HepG2 (cell line): Measurements from ENCODE around the gene ZNF500. TPM values are rescaled to one million over a fixed set of nuclear protein-coding genes. Genes with fewer than 3 reads are reported as not detected.

Experiments used
- ATAC-seq: fragments of 200-7000 bp; cut with Tn5 transposase; 3 replicates; pipeline ENCODE4 v1.9.1; 2020; ENCODE audit warnings: mild to moderate bottlenecking, moderate library complexity
- BruUV-seq: library from RNA; stranded (reverse); fragments of 400-500 nt; replicated peaks from 2 replicates; lab custom pipeline; 2021; lab: Mats Ljungman, UMichigan
- CTCF ChIA-PET: fragments of 300-600 bp; formaldehyde crosslinking; extraction: SDS; loops from one replicate; lab custom pipeline; 2021; ENCODE audit warnings: low total read pairs, inconsistent platforms, low intra/inter-chr PET ratio; lab: Yijun Ruan, JAX
- POLR2A ChIA-PET: fragments of 350-600 bp; sonication (Branson Sonifier 250); formaldehyde crosslinking; loops from one replicate; lab custom pipeline; 2020; ENCODE audit warnings: antibody characterized with exemption, inconsistent platforms; lab: Yijun Ruan, JAX
- DNase-seq: peaks from one replicate; pipeline ENCODE4 v3.0.0-alpha.2; 2015; ENCODE audit warnings: low spot score
- FAIRE-seq: peaks from 3 replicates; lab custom pipeline; 2011; peaks lifted over from hg19 to GRCh38; lab: Jason Lieb, UNC
- H2AFZ ChIP-seq: one replicate; pipeline ENCODE4 v1.6.1; 2011; ENCODE audit warnings: low read length, inconsistent platforms
- H3K27ac ChIP-seq: fragments of 300-600 bp; 3 replicates; pipeline ENCODE4 v1.8.0; 2011; ENCODE audit warnings: mixed run types, mild to moderate bottlenecking, mixed read lengths, low read length, inconsistent platforms; ENCODE audit not compliant: insufficient read depth; ENCODE audit errors: extremely low read length
- H3K27me3 ChIP-seq, 2 experiments: fragments of 200-600 bp in 1 of 2; 2 replicates in 1 of 2; 3 replicates in 1 of 2; pipeline versions ENCODE4 v1.6.0 to v1.8.0; 2011; ENCODE audit warnings: low read length in 2 of 2, mild to moderate bottlenecking in 2 of 2, moderate library complexity in 2 of 2, inconsistent platforms in 1 of 2; ENCODE audit not compliant: insufficient read depth in 2 of 2, control insufficient read depth in 1 of 2
- H3K36me3 ChIP-seq, 2 experiments: fragments of 200-600 bp in 1 of 2; replicated peaks in 1 of 2; 2 replicates in 1 of 2; 3 replicates in 1 of 2; pipeline versions ENCODE4 v1.5.1 to v1.8.0; 2011; ENCODE audit warnings: low read length in 2 of 2, inconsistent platforms in 1 of 2; ENCODE audit not compliant: insufficient read depth in 2 of 2, control insufficient read depth in 1 of 2
- H3K4me1 ChIP-seq: 2 replicates; pipeline ENCODE4 v1.5.1; 2012; ENCODE audit warnings: low read length, inconsistent platforms; ENCODE audit not compliant: insufficient read depth
- H3K4me2 ChIP-seq: 2 replicates; pipeline ENCODE4 v1.6.0; 2011; ENCODE audit warnings: low read depth, low read length, inconsistent platforms
- H3K4me3 ChIP-seq, 3 experiments: fragments of 200-600 bp in 1 of 3; sonication (generic), shearing (Covaris generic) in 1 of 3; replicated peaks in 1 of 3; 2 replicates each; pipeline ENCODE4 v1.5.1; 2011 to 2016; ENCODE audit warnings: low read length in 3 of 3, inconsistent platforms in 2 of 3, low read depth in 2 of 3, mild to moderate bottlenecking in 2 of 3, control low read depth in 1 of 3, mixed read lengths in 1 of 3; ENCODE audit not compliant: insufficient read depth in 1 of 3
- H3K79me2 ChIP-seq: one replicate; pipeline ENCODE4 v1.6.1; 2011; ENCODE audit warnings: low read length, inconsistent platforms; ENCODE audit not compliant: insufficient read depth
- H3K9ac ChIP-seq: 2 replicates; pipeline ENCODE4 v1.6.0; 2011; ENCODE audit warnings: mild to moderate bottlenecking, low read depth, low read length, inconsistent platforms; ENCODE audit not compliant: insufficient read depth
- H3K9me3 ChIP-seq: 2 replicates; pipeline ENCODE4 v1.5.1; 2012; ENCODE audit warnings: mild to moderate bottlenecking, low read length
- H4K20me1 ChIP-seq: 2 replicates; pipeline ENCODE4 v1.6.0; 2011; ENCODE audit warnings: inconsistent platforms, mild to moderate bottlenecking, low read length, moderate library complexity; ENCODE audit not compliant: insufficient read depth
- BATF2 ChIP-seq: sonication (generic); formaldehyde crosslinking; IDR thresholded peaks from 2 replicates; pipeline ENCODE4 v1.8.0; 2022; ENCODE audit warnings: mild to moderate bottlenecking, missing genetic modification reagents, moderate library complexity
- HMGA1 ChIP-seq: sonication (generic); formaldehyde crosslinking; conservative IDR thresholded peaks from 2 replicates; pipeline ENCODE4 v1.4.0; 2020; ENCODE audit warnings: missing genetic modification reagents
- HOXA3 ChIP-seq: sonication (generic); formaldehyde crosslinking; IDR thresholded peaks from 2 replicates; pipeline ENCODE4 v1.5.0; 2020; ENCODE audit warnings: missing genetic modification reagents
- SALL1 ChIP-seq: sonication (generic); formaldehyde crosslinking; IDR thresholded peaks from 2 replicates; pipeline ENCODE4 v1.8.0; 2022; ENCODE audit warnings: mild to moderate bottlenecking, missing genetic modification reagents
- STAG1 ChIP-seq: sonication (generic); formaldehyde crosslinking; IDR thresholded peaks from 2 replicates; pipeline ENCODE4 v1.4.0; 2020; ENCODE audit warnings: missing genetic modification reagents
- ZFX ChIP-seq: sonication (generic); formaldehyde crosslinking; IDR thresholded peaks from 2 replicates; pipeline ENCODE4 v1.4.0; 2020; ENCODE audit warnings: mild to moderate bottlenecking, low read depth, missing genetic modification reagents, moderate library complexity
- ZNF350 ChIP-seq: sonication (generic); formaldehyde crosslinking; IDR thresholded peaks from 2 replicates; pipeline ENCODE4 v1.4.0; 2020; ENCODE audit warnings: mild to moderate bottlenecking, low read depth, missing genetic modification reagents, borderline replicate concordance
- WGBS: methylation state at CpG from one replicate; pipeline ENCODE4 v1.1.6; 2017; ENCODE audit warnings: low lambda C conversion rate; 5-methylcytosine and 5-hydroxymethylcytosine counted together
- in situ Hi-C: cut with HindIII; loops from 2 replicates; pipeline ENCODE4 v1.10.0; 2017; ENCODE audit warnings: low pct_unique_long_range_greater_than_20kb; ENCODE audit not compliant: extremely low pct_ligation_motif_present
- intact Hi-C: fragments of 100-400 bp; cut with micrococcal nuclease; formaldehyde crosslinking; loops from one replicate; pipeline ENCODE4 v1.10.0; 2022; ENCODE audit not compliant: unreplicated experiment
- polyA plus RNA-seq, 8 experiments: library from polyadenylated mRNA; depleted of rRNA in 3 of 8; stranded (reverse) in 7 of 8; unstranded in 1 of 8; fragments of >200 nt; fragmentation: Illumina TruSeq in 4 of 8; extraction: Trizol in 4 of 8; gene quantifications; 2 replicates each; pipeline versions ENCODE4 v1.2.1 to v1.2.3, GENCODE V29; 2011 to 2016; ENCODE audit warnings: low read depth in 4 of 8, missing spikeins in 1 of 8, mixed read lengths in 1 of 8; ENCODE audit not compliant: insufficient read depth in 1 of 8
- total RNA-seq, 5 experiments: library from RNA; depleted of rRNA; stranded (reverse); fragments of >200 nt; fragmentation: Illumina TruSeq; extraction: Trizol; gene quantifications; 2 replicates each; pipeline ENCODE4 v1.2.3, GENCODE V29; 2016; ENCODE audit warnings: low read depth in 1 of 5
- TF ChIP-seq, protein P1 (sequence below): sonication (generic); formaldehyde crosslinking; IDR thresholded peaks from 2 replicates; pipeline ENCODE4 v1.4.0; 2020; ENCODE audit warnings: mild to moderate bottlenecking, low read depth, missing genetic modification reagents

The ZNF500 gene
- total and polyA plus RNA-seq, 2 of the 13 experiments (the other 11 are each of a cell fraction or from before 2014, with no cell fraction given): 6.1 to 12.2 TPM

GRCh38 chr16:4765511-4766474, 1.2 kb downstream of the ZNF500 start (continued):
- TF ChIP-seq ZNF350 (0 out of 2 replicates have a peak, but pooled peaks have one; percentile 1), HOXA3 (CRISPR knock-in tag) (peak; percentile 45; the same call in 1 of the 2 replicates), HMGA1 (CRISPR knock-in tag) (no peak), ZFX (CRISPR knock-in tag) (peak; percentile 86), SALL1 (CRISPR knock-in tag) (peak; percentile 14; the same call in 1 of the 2 replicates)
- TF ChIP-seq, protein P1, sequence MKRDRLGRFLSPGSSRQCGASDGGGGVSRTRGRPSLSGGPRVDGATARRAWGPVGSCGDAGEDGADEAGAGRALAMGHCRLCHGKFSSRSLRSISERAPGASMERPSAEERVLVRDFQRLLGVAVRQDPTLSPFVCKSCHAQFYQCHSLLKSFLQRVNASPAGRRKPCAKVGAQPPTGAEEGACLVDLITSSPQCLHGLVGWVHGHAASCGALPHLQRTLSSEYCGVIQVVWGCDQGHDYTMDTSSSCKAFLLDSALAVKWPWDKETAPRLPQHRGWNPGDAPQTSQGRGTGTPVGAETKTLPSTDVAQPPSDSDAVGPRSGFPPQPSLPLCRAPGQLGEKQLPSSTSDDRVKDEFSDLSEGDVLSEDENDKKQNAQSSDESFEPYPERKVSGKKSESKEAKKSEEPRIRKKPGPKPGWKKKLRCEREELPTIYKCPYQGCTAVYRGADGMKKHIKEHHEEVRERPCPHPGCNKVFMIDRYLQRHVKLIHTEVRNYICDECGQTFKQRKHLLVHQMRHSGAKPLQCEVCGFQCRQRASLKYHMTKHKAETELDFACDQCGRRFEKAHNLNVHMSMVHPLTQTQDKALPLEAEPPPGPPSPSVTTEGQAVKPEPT (CRISPR knock-in tag): 0 out of 2 replicates have a peak, but pooled peaks have one; percentile 31

DNA sequence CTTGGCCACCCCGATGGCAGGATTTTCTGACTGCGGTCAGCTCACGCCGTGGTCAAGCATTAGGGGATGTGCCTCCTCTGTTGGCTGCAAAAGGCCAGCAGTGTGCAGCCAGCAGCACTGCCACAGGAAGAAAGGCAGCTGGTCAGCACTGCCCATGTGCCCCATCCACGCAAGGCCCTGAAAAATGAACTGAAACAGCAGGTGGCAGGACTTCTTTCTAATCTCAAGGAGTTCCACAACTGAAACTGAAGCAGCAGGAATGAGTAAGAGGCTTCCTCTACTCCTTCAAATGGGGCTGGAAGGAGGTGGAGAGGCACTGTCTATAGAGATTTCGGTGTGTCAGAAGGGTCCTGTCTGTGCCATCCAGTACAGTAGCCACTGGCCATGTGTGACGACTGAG, 3.2 kb downstream of the ZNF500 start:
- ATAC-seq: no peak
- CTCF ChIA-PET: no interaction called here
- Histone ChIP-seq H3K27ac (no peak overlapping the region), H3K9ac (no peak overlapping the region), H3K36me3 (peaks cover 20 to 51% of the 10 kb centered on the region in 2 experiments; a peak in 4 of 5 replicates), H2AFZ (no peak overlapping the region), H4K20me1 (no peaks in the 10 kb centered on the region), H3K79me2 (peaks cover 19% of the 10 kb centered on the region), H3K4me3 (no peak overlapping the region), H3K9me3 (no peaks in the 10 kb centered on the region), H3K4me1 (peaks cover 26% of the 10 kb centered on the region), H3K27me3 (no peaks in the 10 kb centered on the region; a peak in 1 of 5 replicates), H3K4me2 (no peak overlapping the region)
- 0 out of 2 replicates have a peak, but pooled peaks have one; percentile 6 for TF ChIP-seq STAG1 (CRISPR knock-in tag)
- TF ChIP-seq BATF2 (CRISPR knock-in tag): no peak
- in situ Hi-C loops (no loop called here), intact Hi-C loops (no loop called here)
- POLR2A ChIA-PET: no interaction called here
- no TSS peak for BruUV-seq
- DNase-seq: no peak
- FAIRE-seq: no peak
- 97% methylated on average over 6 of the region's 7 CpGs for whole genome bisulfite sequencing
